CD4-positive, CD25-positive, alpha-beta regulatory T cell (primary cell): ENCODE results near the gene ADM. TPM values are rescaled to one million over a fixed set of nuclear protein-coding genes. Genes with fewer than 3 reads are reported as not detected.

ENCODE experiments used
- ATAC-seq, 2 donors: fragments of 150-1000 bp; cut with Tn5 transposase; one replicate each; pipeline ENCODE4 v1.10.0; 2021; ENCODE audit warnings: low read depth in 2 of 2, moderate number of reproducible peaks in 2 of 2, moderate library complexity in 1 of 2
- DNase-seq, 3 donors: peaks; one replicate each; pipeline versions ENCODE4 v3.0.0 to v3.0.0-alpha.2; 2012 to 2022; ENCODE audit warnings: mixed read lengths in 1 of 3
- H3K27ac ChIP-seq: one replicate; pipeline ENCODE4 v1.7.0; 2013; ENCODE audit warnings: mild to moderate bottlenecking, low read length; ENCODE audit not compliant: insufficient read depth, poor library complexity, severe bottlenecking
- H3K27me3 ChIP-seq: one replicate; pipeline ENCODE4 v1.7.0; 2013; ENCODE audit warnings: low read length; ENCODE audit not compliant: control insufficient read depth, insufficient read depth
- H3K36me3 ChIP-seq: one replicate; pipeline ENCODE4 v1.7.0; 2013; ENCODE audit warnings: mild to moderate bottlenecking, low read length, moderate library complexity; ENCODE audit not compliant: control insufficient read depth, insufficient read depth
- H3K4me1 ChIP-seq: 2 replicates; pipeline ENCODE4 v1.7.0; 2013; ENCODE audit warnings: mild to moderate bottlenecking, low read length; ENCODE audit not compliant: insufficient read depth, control insufficient read depth, poor library complexity, severe bottlenecking
- H3K4me3 ChIP-seq: one replicate; pipeline ENCODE4 v1.7.0; 2013; ENCODE audit warnings: low read depth, mild to moderate bottlenecking, low read length, moderate library complexity
- H3K9me3 ChIP-seq, 2 experiments: 1 replicate in 1 of 2; 2 replicates in 1 of 2; pipeline ENCODE4 v1.7.0; 2013; ENCODE audit warnings: low read length in 2 of 2, mild to moderate bottlenecking in 1 of 2, moderate library complexity in 1 of 2; ENCODE audit not compliant: control insufficient read depth in 2 of 2
- H3K27ac Mint-ChIP-seq, 3 donors: one replicate each; pipeline ENCODE4 v1.8.0; 2020 to 2022; ENCODE audit warnings: mild to moderate bottlenecking in 3 of 3, mixed read lengths in 3 of 3, moderate library complexity in 2 of 3
- H3K27me3 Mint-ChIP-seq: one replicate; pipeline ENCODE4 v1.8.0; 2022; ENCODE audit warnings: mild to moderate bottlenecking, mixed read lengths
- H3K36me3 Mint-ChIP-seq: one replicate; pipeline ENCODE4 v1.8.0; 2020; ENCODE audit warnings: mixed read lengths
- H3K4me1 Mint-ChIP-seq, 4 donors: one replicate each; pipeline ENCODE4 v1.8.0; 2020 to 2022; ENCODE audit warnings: mixed read lengths in 4 of 4, mild to moderate bottlenecking in 1 of 4
- H3K4me3 Mint-ChIP-seq, 4 donors: one replicate each; pipeline ENCODE4 v1.8.0; 2020 to 2022; ENCODE audit warnings: mild to moderate bottlenecking in 4 of 4, mixed read lengths in 4 of 4, moderate library complexity in 3 of 4
- H3K9me3 Mint-ChIP-seq, 7 donors: one replicate each; pipeline ENCODE4 v1.8.0; 2020 to 2022; ENCODE audit warnings: mixed read lengths in 7 of 7, mild to moderate bottlenecking in 3 of 7, moderate library complexity in 2 of 7
- polyA plus RNA-seq, 4 donors: library from polyadenylated mRNA; unstranded; fragments of 300-500 nt; fragmentation: Illumina TruSeq; gene quantifications; one replicate each; pipeline ENCODE4 v1.2.3, GENCODE V29; 2021
- total RNA-seq: library from RNA; stranded (reverse); gene quantifications from one replicate; pipeline ENCODE4 v1.2.3, GENCODE V29; 2022

Gene ADM
- total and polyA plus RNA-seq, 5 donors from 2014 or later: 0.39 TPM; not detected in 4

- no peaks in the 10 kb centered on the region for H3K36me3 Mint-ChIP-seq
- H3K4me3 ChIP-seq: no peak overlapping the region
- DNase-seq: no peak
- ATAC-seq: no peak
- H3K9me3 Mint-ChIP-seq: peaks cover 0 to 3% (median 0%) of the 10 kb centered on the region in 7 donors
- H3K4me3 Mint-ChIP-seq: no peak overlapping the region
- no peaks in the 10 kb centered on the region for H3K4me1 Mint-ChIP-seq
- H3K27ac ChIP-seq: no peak overlapping the region
- H3K36me3 ChIP-seq: no peaks in the 10 kb centered on the region
- H3K27me3 Mint-ChIP-seq: peaks cover 4% of the 10 kb centered on the region
- no peaks in the 10 kb centered on the region for H3K9me3 ChIP-seq
- no peaks in the 10 kb centered on the region for H3K4me1 ChIP-seq
- peaks cover 2% of the 10 kb centered on the region for H3K27me3 ChIP-seq
- no peak overlapping the region for H3K27ac Mint-ChIP-seq
Measured at GRCh38 chr11:10349281-10349665, 44.4 kb downstream of the ADM start.

- peaks cover 5% of the 10 kb centered on the region for H3K27me3 Mint-ChIP-seq
- no peaks in the 10 kb centered on the region for H3K36me3 Mint-ChIP-seq
Measured at GRCh38 chr11:10349806-10350205, 44.9 kb downstream of the ADM start.

GRCh38 chr11:10350334-10350733, 45.5 kb downstream of the ADM start:
- no peaks in the 10 kb centered on the region for H3K36me3 Mint-ChIP-seq
- H3K4me1 Mint-ChIP-seq: no peaks in the 10 kb centered on the region
- Histone ChIP-seq H3K27me3 (peaks cover 2% of the 10 kb centered on the region), H3K27ac (no peak overlapping the region), H3K9me3 (no peaks in the 10 kb centered on the region), H3K4me3 (no peak overlapping the region), H3K36me3 (no peaks in the 10 kb centered on the region), H3K4me1 (no peaks in the 10 kb centered on the region)
- DNase-seq (no peak), ATAC-seq (no peak)
- H3K4me3 Mint-ChIP-seq: no peak overlapping the region
- H3K9me3 Mint-ChIP-seq: peaks cover 0 to 3% (median 0%) of the 10 kb centered on the region in 7 donors
- peaks cover 9% of the 10 kb centered on the region for H3K27me3 Mint-ChIP-seq
- no peak overlapping the region for H3K27ac Mint-ChIP-seq

More at GRCh38 chr11:10349806-10350205, 44.9 kb downstream of the ADM start:
- Histone ChIP-seq H3K9me3 (no peaks in the 10 kb centered on the region), H3K36me3 (no peaks in the 10 kb centered on the region), H3K27ac (no peak overlapping the region), H3K27me3 (peaks cover 2% of the 10 kb centered on the region), H3K4me1 (no peaks in the 10 kb centered on the region), H3K4me3 (no peak overlapping the region)
- H3K27ac Mint-ChIP-seq: no peak overlapping the region
- peaks cover 0 to 3% (median 0%) of the 10 kb centered on the region in 7 donors for H3K9me3 Mint-ChIP-seq
- H3K4me3 Mint-ChIP-seq: no peak overlapping the region
- H3K4me1 Mint-ChIP-seq: no peaks in the 10 kb centered on the region
- no peak for ATAC-seq
- DNase-seq: no peak

GRCh38 chr11:10351435-10351764, 46.5 kb downstream of the ADM start:
- Histone ChIP-seq H3K27ac (no peak overlapping the region), H3K27me3 (peaks cover 2% of the 10 kb centered on the region), H3K36me3 (no peaks in the 10 kb centered on the region), H3K9me3 (no peaks in the 10 kb centered on the region), H3K4me1 (no peaks in the 10 kb centered on the region), H3K4me3 (no peak overlapping the region)
- H3K4me3 Mint-ChIP-seq: no peak overlapping the region
- no peaks in the 10 kb centered on the region for H3K4me1 Mint-ChIP-seq
- H3K27me3 Mint-ChIP-seq: peaks cover 15% of the 10 kb centered on the region
- H3K36me3 Mint-ChIP-seq: no peaks in the 10 kb centered on the region
- no peak for ATAC-seq
- H3K27ac Mint-ChIP-seq: no peak overlapping the region
- DNase-seq: no peak
- H3K9me3 Mint-ChIP-seq: peaks cover 0 to 1% (median 0%) of the 10 kb centered on the region in 7 donors

- no peak overlapping the region for H3K27ac ChIP-seq
- H3K36me3 ChIP-seq: no peaks in the 10 kb centered on the region
- Mint-ChIP-seq H3K27me3 (peaks cover 17% of the 10 kb centered on the region), H3K4me3 (no peak overlapping the region), H3K4me1 (no peaks in the 10 kb centered on the region), H3K9me3 (peaks cover 0 to 1% (median 0%) of the 10 kb centered on the region in 7 donors), H3K27ac (peak overlapping the region in 1 of 3 donors; percentile 54), H3K36me3 (no peaks in the 10 kb centered on the region)
- no peaks in the 10 kb centered on the region for H3K9me3 ChIP-seq
- H3K27me3 ChIP-seq: peaks cover 4% of the 10 kb centered on the region
- no peaks in the 10 kb centered on the region for H3K4me1 ChIP-seq
- ATAC-seq (no peak), DNase-seq (no peak)
- no peak overlapping the region for H3K4me3 ChIP-seq
Measured at GRCh38 chr11:10351765-10352641, 47.1 kb downstream of the ADM start.

GRCh38 chr11:10352921-10353550, 48.2 kb downstream of the ADM start:
- ATAC-seq (no peak), DNase-seq (no peak)
- Histone ChIP-seq H3K36me3 (no peaks in the 10 kb centered on the region), H3K27me3 (peaks cover 12% of the 10 kb centered on the region), H3K9me3 (no peaks in the 10 kb centered on the region), H3K4me1 (no peaks in the 10 kb centered on the region), H3K4me3 (no peak overlapping the region), H3K27ac (no peak overlapping the region)
- Mint-ChIP-seq H3K36me3 (no peaks in the 10 kb centered on the region), H3K9me3 (peaks cover 0 to 1% (median 0%) of the 10 kb centered on the region in 7 donors), H3K4me3 (no peak overlapping the region), H3K27ac (no peak overlapping the region), H3K27me3 (peaks cover 25% of the 10 kb centered on the region), H3K4me1 (no peaks in the 10 kb centered on the region)

GRCh38 chr11:10354389-10354788, 49.5 kb downstream of the ADM start:
- peaks cover 12% of the 10 kb centered on the region for H3K27me3 ChIP-seq
- DNase-seq (no peak), ATAC-seq (no peak)
- no peaks in the 10 kb centered on the region for H3K36me3 ChIP-seq
- H3K9me3 ChIP-seq: no peaks in the 10 kb centered on the region
- peaks cover 38% of the 10 kb centered on the region for H3K27me3 Mint-ChIP-seq
- peaks cover 0 to 1% (median 0%) of the 10 kb centered on the region in 7 donors for H3K9me3 Mint-ChIP-seq
- H3K4me1 Mint-ChIP-seq: no peaks in the 10 kb centered on the region
- H3K4me3 ChIP-seq: no peak overlapping the region
- no peak overlapping the region for H3K4me3 Mint-ChIP-seq
- no peaks in the 10 kb centered on the region for H3K36me3 Mint-ChIP-seq
- no peak overlapping the region for H3K27ac ChIP-seq
- H3K4me1 ChIP-seq: no peaks in the 10 kb centered on the region
- H3K27ac Mint-ChIP-seq: no peak overlapping the region
